Measurements from ENCODE around the gene ETS1.

DNA sequence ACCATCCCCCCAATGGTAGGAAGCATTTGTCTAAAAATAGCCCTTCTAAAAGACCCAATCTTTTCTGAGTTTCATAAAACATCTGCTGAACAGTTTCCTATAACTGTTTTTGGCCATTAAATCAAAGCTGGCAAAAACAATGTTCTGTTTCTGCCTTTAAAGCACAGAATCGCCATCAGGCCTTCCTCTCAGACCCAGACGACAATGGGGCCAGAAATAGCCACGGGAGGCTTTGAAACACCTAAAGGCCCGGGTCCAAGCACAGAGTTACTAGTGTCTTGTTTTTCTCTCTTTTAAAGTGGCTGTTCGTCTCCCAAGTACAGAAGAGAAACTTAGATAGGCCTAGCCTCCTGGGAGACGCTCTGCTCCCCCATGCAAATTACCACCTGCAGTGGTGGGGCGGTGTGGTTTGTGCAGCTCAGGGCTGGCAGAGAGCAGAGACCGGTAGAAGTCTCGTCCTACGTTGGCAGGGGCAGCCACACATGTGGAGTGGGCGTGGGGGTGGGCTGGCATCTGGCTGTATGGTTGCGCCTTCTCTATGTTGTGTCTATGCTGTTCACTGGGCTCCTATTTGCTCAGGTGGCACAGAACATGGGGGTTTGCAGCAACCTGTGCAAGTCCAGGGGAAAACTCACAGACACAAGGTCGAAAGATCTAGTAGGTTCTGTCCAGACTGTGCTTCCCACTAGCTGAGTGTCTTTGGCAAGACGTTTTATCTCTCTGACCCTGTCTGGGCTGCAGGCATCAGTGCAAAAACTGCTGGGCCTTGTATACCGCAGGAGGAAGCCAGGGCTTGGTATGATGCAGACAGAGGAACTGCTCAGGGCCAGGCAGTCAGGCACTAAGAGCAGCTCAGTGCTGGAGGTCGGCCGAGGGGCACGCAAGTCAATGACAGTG is 23.6 kb upstream of the ETS1 start:
- TF ChIP-seq, protein P1, sequence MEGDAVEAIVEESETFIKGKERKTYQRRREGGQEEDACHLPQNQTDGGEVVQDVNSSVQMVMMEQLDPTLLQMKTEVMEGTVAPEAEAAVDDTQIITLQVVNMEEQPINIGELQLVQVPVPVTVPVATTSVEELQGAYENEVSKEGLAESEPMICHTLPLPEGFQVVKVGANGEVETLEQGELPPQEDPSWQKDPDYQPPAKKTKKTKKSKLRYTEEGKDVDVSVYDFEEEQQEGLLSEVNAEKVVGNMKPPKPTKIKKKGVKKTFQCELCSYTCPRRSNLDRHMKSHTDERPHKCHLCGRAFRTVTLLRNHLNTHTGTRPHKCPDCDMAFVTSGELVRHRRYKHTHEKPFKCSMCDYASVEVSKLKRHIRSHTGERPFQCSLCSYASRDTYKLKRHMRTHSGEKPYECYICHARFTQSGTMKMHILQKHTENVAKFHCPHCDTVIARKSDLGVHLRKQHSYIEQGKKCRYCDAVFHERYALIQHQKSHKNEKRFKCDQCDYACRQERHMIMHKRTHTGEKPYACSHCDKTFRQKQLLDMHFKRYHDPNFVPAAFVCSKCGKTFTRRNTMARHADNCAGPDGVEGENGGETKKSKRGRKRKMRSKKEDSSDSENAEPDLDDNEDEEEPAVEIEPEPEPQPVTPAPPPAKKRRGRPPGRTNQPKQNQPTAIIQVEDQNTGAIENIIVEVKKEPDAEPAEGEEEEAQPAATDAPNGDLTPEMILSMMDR (IDR thresholded peaks at IDR 0.05; ENCODE audit: low read depth, low read length), result no peak
- no peak for TF ChIP-seq EZH2phosphoT487 (IDR thresholded peaks at IDR 0.05; ENCODE audit: low read depth)
